HFF-Myc (cell line): Measurements from ENCODE around the gene PUS1.
"Not testable (repeated sequence)": the region's sequence is repeated elsewhere in the genome, so short reads cannot be mapped to it uniquely, and the experiment has no call there.

Experiments used
- DNase-seq: peaks from one replicate; pipeline ENCODE4 v3.0.0-alpha.2; 2011; ENCODE audit warnings: low read depth; ENCODE audit errors: extremely low read depth
- H3K4me3 ChIP-seq: replicated peaks from 2 replicates; pipeline ENCODE4 v1.5.1; 2011; ENCODE audit warnings: low read depth, mild to moderate bottlenecking, control low read depth, low read length
- CTCF ChIP-seq: IDR thresholded peaks from 2 replicates; pipeline ENCODE4 v1.5.1; 2012; ENCODE audit warnings: mild to moderate bottlenecking, low read depth, low read length, control low read depth; ENCODE audit errors: missing control alignments

Gene PUS1

GRCh38 chr12:131948166-131948712 lies 19.2 kb downstream of the PUS1 start:
- TF ChIP-seq CTCF, result no peak
- DNase-seq, result no peak
- no peak overlapping the region for H3K4me3 ChIP-seq

GRCh38 chr12:131948713-131949430 lies 19.8 kb downstream of the PUS1 start:
- DNase-seq, result not testable (repeated sequence)
- peak overlapping the region; percentile 92 for H3K4me3 ChIP-seq

GRCh38 chr12:131949431-131950181 lies 20.5 kb downstream of the PUS1 start, which contains the start of gene EP400:
EP400 (plus strand) TSS chr12:131949942; CDS start chr12:131960620, 10,678 bp downstream.
- DNase-seq, result peak; percentile 52
- peak within 1 kb of the TSS; percentile 92 for H3K4me3 ChIP-seq
- TF ChIP-seq CTCF, result peak; percentile 14

- TF ChIP-seq CTCF, result no peak
- H3K4me3 ChIP-seq, result peak overlapping the region; percentile 92
- no peak for DNase-seq
These were observed 21.3 kb downstream of the PUS1 start for GRCh38 chr12:131950182-131950913.

GRCh38 chr12:131953810-131954209 lies 24.7 kb downstream of the PUS1 start:
- DNase-seq, H3K4me3 ChIP-seq: not testable (repeated sequence)

DNA sequence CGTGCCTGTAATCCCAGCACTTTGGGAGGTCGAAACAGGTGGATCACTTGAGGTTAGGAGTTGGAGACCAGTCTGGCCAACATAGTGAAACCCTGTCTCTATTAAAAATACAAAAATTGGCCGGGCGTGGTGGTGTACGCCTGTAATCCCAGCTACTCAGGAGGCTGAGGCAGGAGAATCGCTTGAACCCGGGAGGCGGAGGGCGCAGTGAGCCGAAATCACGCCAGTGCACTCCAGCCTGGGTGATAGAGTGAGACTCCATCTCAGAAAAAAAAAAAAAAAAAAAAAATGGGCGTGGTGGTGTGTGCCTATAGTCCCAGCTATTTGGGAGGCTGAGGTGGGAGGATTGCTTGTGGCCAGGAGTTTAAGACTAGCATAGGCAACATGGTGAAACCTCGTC lies 25.4 kb downstream of the PUS1 start:
- not testable (repeated sequence) for DNase-seq

DNA sequence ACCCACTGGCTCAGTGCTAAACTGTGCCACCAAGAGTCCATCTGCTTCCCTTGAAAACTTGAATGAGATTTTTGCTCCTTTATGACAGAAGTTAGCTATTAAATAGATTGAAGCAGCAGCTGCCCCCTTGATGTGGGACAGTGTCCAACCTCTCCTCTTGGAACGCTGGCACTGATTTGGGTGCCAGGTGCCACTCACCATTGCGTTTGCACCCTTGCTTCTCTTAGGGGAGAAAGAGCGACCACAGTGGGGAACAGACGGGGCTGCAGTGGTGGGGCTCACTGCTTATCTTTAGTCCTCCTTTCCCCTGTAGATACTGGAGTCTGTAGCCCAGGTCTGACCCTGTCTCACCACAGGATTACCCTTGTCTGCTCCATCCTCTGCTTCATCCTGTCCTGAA lies 30.0 kb downstream of the PUS1 start:
- TF ChIP-seq CTCF, result no peak
- H3K4me3 ChIP-seq, result no peak overlapping the region
- no peak for DNase-seq

More for the DNA sequence above, 25.4 kb downstream of the PUS1 start:
- not testable (repeated sequence) for H3K4me3 ChIP-seq
